WTC11 (cell line): ENCODE data around the gene ITGA2. TPM values are rescaled to one million over a fixed set of nuclear protein-coding genes. Genes with fewer than 3 reads are reported as not detected.

Experiments
- ATAC-seq: fragments of 200-7000 bp; cut with Tn5 transposase; 2 replicates; pipeline ENCODE4 v1.10.0; 2021; ENCODE audit warnings: mild to moderate bottlenecking, moderate library complexity
- CTCF ChIA-PET: fragments of 300-600 bp; sonication (Branson Sonifier 250); formaldehyde crosslinking; loops from one replicate; lab custom pipeline; 2021; ENCODE audit warnings: antibody characterized with exemption; lab: Charles Lee
- POLR2A ChIA-PET: fragments of 350-600 bp; sonication (Branson Sonifier 250); formaldehyde crosslinking; loops from one replicate; lab custom pipeline; 2021; ENCODE audit warnings: antibody characterized with exemption; lab: Charles Lee
- DNase-seq: peaks from one replicate; pipeline ENCODE4 v3.0.0; 2021; ENCODE audit warnings: low spot score
- H3K27ac Mint-ChIP-seq: 2 replicates; pipeline ENCODE4 v1.8.0; 2021; ENCODE audit warnings: mixed read lengths
- H3K27me3 Mint-ChIP-seq: 2 replicates; pipeline ENCODE4 v1.8.0; 2021; ENCODE audit warnings: low read depth, mild to moderate bottlenecking, moderate library complexity, mixed read lengths
- H3K36me3 Mint-ChIP-seq: 2 replicates; pipeline ENCODE4 v1.8.0; 2021; ENCODE audit warnings: mixed read lengths
- H3K4me1 Mint-ChIP-seq: 2 replicates; pipeline ENCODE4 v1.8.0; 2022; ENCODE audit warnings: mixed read lengths
- H3K4me3 Mint-ChIP-seq: 2 replicates; pipeline ENCODE4 v1.8.0; 2021; ENCODE audit warnings: mild to moderate bottlenecking, moderate library complexity, mixed read lengths
- H3K9me3 Mint-ChIP-seq: 2 replicates; pipeline ENCODE4 v1.8.0; 2021; ENCODE audit warnings: mixed read lengths
- AR ChIP-seq: fragments of 250-450 bp; sonication (Bioruptor Pico); IDR thresholded peaks from 2 replicates; pipeline ENCODE4 v1.9.0; 2021; ENCODE audit warnings: mild to moderate bottlenecking
- ATF1 ChIP-seq: sonication (generic); formaldehyde crosslinking; IDR thresholded peaks from 2 replicates; pipeline ENCODE4 v1.8.1; 2023; ENCODE audit warnings: mild to moderate bottlenecking, moderate library complexity, missing genetic modification reagents
- CREB1 ChIP-seq: sonication (generic); formaldehyde crosslinking; IDR thresholded peaks from 2 replicates; pipeline ENCODE4 v1.8.0; 2023; ENCODE audit warnings: mild to moderate bottlenecking, missing genetic modification reagents
- E2F4 ChIP-seq: sonication (generic); formaldehyde crosslinking; IDR thresholded peaks from 2 replicates; pipeline ENCODE4 v1.8.1; 2022; ENCODE audit warnings: low read depth, mild to moderate bottlenecking, moderate library complexity, missing genetic modification reagents, borderline replicate concordance
- JAZF1 ChIP-seq: fragments of 250-450 bp; sonication (Bioruptor Pico); IDR thresholded peaks from 2 replicates; pipeline ENCODE4 v1.9.0; 2021; ENCODE audit warnings: moderate library complexity, mild to moderate bottlenecking, inconsistent platforms
- MAX ChIP-seq: sonication (generic); formaldehyde crosslinking; IDR thresholded peaks from 2 replicates; pipeline ENCODE4 v1.8.0; 2022; ENCODE audit warnings: mild to moderate bottlenecking, missing genetic modification reagents
- MYBL2 ChIP-seq: sonication (generic); formaldehyde crosslinking; IDR thresholded peaks from 2 replicates; pipeline ENCODE4 v1.8.1; 2023; ENCODE audit warnings: mild to moderate bottlenecking, moderate library complexity, missing genetic modification reagents
- NFATC4 ChIP-seq: fragments of 250-450 bp; sonication (Bioruptor Pico); IDR thresholded peaks from 2 replicates; pipeline ENCODE4 v1.9.0; 2021; ENCODE audit warnings: mild to moderate bottlenecking
- NFYB ChIP-seq: sonication (generic); formaldehyde crosslinking; conservative IDR thresholded peaks from 2 replicates; pipeline ENCODE4 v1.8.0; 2022; ENCODE audit warnings: low read depth, missing genetic modification reagents
- SMAD3 ChIP-seq: sonication (generic); formaldehyde crosslinking; IDR thresholded peaks from 2 replicates; pipeline ENCODE4 v1.8.0; 2022; ENCODE audit warnings: missing genetic modification reagents, mild to moderate bottlenecking, borderline replicate concordance
- SOX15 ChIP-seq: fragments of 250-450 bp; sonication (Bioruptor Pico); IDR thresholded peaks from 2 replicates; pipeline ENCODE4 v1.9.0; 2021; ENCODE audit warnings: mild to moderate bottlenecking
- TP53 ChIP-seq: sonication (generic); formaldehyde crosslinking; IDR thresholded peaks from 2 replicates; pipeline ENCODE4 v1.8.1; 2023; ENCODE audit warnings: mild to moderate bottlenecking, missing genetic modification reagents
- ZNF512 ChIP-seq: sonication (generic); formaldehyde crosslinking; IDR thresholded peaks from 2 replicates; pipeline ENCODE4 v1.8.1; 2022; ENCODE audit warnings: missing genetic modification reagents, borderline replicate concordance
- total RNA-seq: library from RNA; stranded (reverse); gene quantifications from 3 replicates; pipeline ENCODE4 v1.2.3, GENCODE V29; 2021
- TF ChIP-seq, protein P1 (sequence below): sonication (generic); formaldehyde crosslinking; IDR thresholded peaks from 2 replicates; pipeline ENCODE4 v1.8.1; 2023; ENCODE audit warnings: mild to moderate bottlenecking, missing genetic modification reagents, borderline replicate concordance
- TF ChIP-seq, protein P2 (sequence below): sonication (generic); formaldehyde crosslinking; IDR thresholded peaks from 2 replicates; pipeline ENCODE4 v1.8.0; 2023; ENCODE audit warnings: missing genetic modification reagents
- TF ChIP-seq, protein P3 (sequence below): fragments of 250-450 bp; sonication (Bioruptor Pico); IDR thresholded peaks from 2 replicates; pipeline ENCODE4 v1.8.0; 2021; ENCODE audit warnings: mild to moderate bottlenecking

ITGA2 gene
- total RNA-seq, 1 experiment from 2014 or later: 5.5 TPM

DNA sequence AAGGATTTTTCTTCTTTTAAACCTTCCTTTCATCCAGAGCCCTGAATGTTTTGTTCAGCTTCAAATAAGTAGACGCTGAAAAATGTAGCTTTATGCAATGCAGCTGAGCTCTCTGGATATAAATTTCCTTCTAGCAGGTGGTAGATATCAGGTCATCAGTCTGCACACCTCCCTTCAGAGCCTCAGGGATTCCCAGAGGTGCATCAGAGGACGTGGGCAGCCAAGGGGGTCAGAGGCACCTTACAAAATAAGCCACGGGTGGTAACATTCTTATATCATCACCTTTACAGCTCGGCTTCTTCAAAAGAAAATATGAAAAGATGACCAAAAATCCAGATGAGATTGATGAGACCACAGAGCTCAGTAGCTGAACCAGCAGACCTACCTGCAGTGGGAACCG lies 101.1 kb downstream of the ITGA2 start (continued):
- TF ChIP-seq, protein P1, sequence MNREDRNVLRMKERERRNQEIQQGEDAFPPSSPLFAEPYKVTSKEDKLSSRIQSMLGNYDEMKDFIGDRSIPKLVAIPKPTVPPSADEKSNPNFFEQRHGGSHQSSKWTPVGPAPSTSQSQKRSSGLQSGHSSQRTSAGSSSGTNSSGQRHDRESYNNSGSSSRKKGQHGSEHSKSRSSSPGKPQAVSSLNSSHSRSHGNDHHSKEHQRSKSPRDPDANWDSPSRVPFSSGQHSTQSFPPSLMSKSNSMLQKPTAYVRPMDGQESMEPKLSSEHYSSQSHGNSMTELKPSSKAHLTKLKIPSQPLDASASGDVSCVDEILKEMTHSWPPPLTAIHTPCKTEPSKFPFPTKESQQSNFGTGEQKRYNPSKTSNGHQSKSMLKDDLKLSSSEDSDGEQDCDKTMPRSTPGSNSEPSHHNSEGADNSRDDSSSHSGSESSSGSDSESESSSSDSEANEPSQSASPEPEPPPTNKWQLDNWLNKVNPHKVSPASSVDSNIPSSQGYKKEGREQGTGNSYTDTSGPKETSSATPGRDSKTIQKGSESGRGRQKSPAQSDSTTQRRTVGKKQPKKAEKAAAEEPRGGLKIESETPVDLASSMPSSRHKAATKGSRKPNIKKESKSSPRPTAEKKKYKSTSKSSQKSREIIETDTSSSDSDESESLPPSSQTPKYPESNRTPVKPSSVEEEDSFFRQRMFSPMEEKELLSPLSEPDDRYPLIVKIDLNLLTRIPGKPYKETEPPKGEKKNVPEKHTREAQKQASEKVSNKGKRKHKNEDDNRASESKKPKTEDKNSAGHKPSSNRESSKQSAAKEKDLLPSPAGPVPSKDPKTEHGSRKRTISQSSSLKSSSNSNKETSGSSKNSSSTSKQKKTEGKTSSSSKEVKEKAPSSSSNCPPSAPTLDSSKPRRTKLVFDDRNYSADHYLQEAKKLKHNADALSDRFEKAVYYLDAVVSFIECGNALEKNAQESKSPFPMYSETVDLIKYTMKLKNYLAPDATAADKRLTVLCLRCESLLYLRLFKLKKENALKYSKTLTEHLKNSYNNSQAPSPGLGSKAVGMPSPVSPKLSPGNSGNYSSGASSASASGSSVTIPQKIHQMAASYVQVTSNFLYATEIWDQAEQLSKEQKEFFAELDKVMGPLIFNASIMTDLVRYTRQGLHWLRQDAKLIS (CRISPR knock-in tag): no peak

DNA sequence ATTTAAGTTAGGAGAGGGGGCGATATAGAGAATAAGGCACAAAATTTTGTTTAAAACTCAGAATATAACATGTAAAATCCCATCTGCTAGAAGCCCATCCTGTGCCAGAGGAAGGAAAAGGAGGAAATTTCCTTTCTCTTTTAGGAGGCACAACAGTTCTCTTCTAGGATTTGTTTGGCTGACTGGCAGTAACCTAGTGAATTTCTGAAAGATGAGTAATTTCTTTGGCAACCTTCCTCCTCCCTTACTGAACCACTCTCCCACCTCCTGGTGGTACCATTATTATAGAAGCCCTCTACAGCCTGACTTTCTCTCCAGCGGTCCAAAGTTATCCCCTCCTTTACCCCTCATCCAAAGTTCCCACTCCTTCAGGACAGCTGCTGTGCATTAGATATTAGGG lies 102.1 kb downstream of the ITGA2 start:
- CTCF ChIA-PET: interaction anchor here (1.5 to 3.4 kb wide), 3 partner anchors 56 to 176 kb away, joined by 3 to 30 read pairs (median 6); no protein-coding TSS in a partner anchor
- TF ChIP-seq, protein P2, sequence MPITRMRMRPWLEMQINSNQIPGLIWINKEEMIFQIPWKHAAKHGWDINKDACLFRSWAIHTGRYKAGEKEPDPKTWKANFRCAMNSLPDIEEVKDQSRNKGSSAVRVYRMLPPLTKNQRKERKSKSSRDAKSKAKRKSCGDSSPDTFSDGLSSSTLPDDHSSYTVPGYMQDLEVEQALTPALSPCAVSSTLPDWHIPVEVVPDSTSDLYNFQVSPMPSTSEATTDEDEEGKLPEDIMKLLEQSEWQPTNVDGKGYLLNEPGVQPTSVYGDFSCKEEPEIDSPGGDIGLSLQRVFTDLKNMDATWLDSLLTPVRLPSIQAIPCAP: no peak
- DNase-seq (no peak), ATAC-seq (no peak)
- Mint-ChIP-seq H3K4me3 (no peak overlapping the region), H3K36me3 (no peaks in the 10 kb centered on the region), H3K27ac (no peak overlapping the region), H3K4me1 (no peaks in the 10 kb centered on the region), H3K9me3 (no peaks in the 10 kb centered on the region), H3K27me3 (no peaks in the 10 kb centered on the region)
- POLR2A ChIA-PET: no interaction called here

DNA sequence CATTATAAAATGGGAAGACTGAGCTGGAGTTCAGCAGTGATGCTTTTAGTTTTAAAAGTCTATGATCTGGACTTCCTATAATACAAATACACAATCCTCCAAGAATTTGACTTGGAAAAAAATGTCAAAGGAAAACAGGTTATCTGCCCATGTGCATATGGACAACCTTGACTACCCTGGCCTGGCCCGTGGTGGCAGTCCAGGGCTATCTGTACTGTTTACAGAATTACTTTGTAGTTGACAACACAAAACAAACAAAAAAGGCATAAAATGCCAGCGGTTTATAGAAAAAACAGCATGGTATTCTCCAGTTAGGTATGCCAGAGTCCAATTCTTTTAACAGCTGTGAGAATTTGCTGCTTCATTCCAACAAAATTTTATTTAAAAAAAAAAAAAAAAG lies 103.1 kb downstream of the ITGA2 start:
- Mint-ChIP-seq H3K4me1 (no peaks in the 10 kb centered on the region), H3K4me3 (no peak overlapping the region), H3K9me3 (no peaks in the 10 kb centered on the region), H3K36me3 (no peaks in the 10 kb centered on the region), H3K27ac (no peak overlapping the region), H3K27me3 (no peaks in the 10 kb centered on the region)
- ChIA-PET POLR2A (no interaction called here), CTCF (interaction anchor here (1.1 to 3.4 kb wide), 3 partner anchors 44 to 177 kb away, joined by 3 to 30 read pairs (median 4); no protein-coding TSS in a partner anchor)
- DNase-seq: no peak
- ATAC-seq: no peak
- no peak for TF ChIP-seq ATF1 (CRISPR knock-in tag)
- TF ChIP-seq TP53 (CRISPR knock-in tag): no peak
- TF ChIP-seq E2F4 (CRISPR knock-in tag): no peak
- TF ChIP-seq MAX (CRISPR knock-in tag): no peak
- no peak for TF ChIP-seq MYBL2 (CRISPR knock-in tag)
- TF ChIP-seq JAZF1: no peak
- TF ChIP-seq, protein P3, sequence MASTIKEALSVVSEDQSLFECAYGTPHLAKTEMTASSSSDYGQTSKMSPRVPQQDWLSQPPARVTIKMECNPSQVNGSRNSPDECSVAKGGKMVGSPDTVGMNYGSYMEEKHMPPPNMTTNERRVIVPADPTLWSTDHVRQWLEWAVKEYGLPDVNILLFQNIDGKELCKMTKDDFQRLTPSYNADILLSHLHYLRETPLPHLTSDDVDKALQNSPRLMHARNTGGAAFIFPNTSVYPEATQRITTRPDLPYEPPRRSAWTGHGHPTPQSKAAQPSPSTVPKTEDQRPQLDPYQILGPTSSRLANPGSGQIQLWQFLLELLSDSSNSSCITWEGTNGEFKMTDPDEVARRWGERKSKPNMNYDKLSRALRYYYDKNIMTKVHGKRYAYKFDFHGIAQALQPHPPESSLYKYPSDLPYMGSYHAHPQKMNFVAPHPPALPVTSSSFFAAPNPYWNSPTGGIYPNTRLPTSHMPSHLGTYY (CRISPR knock-in tag): no peak
- TF ChIP-seq NFYB (CRISPR knock-in tag): no peak
- TF ChIP-seq, protein P1 (CRISPR knock-in tag): no peak
- no peak for TF ChIP-seq SMAD3 (CRISPR knock-in tag)
- TF ChIP-seq SOX15 (CRISPR knock-in tag): no peak
- no peak for TF ChIP-seq CREB1 (CRISPR knock-in tag)
- no peak for TF ChIP-seq NFATC4
- TF ChIP-seq ZNF512 (CRISPR knock-in tag): no peak
- TF ChIP-seq AR: no peak
